NCI-H82 treated with DMSO at 0.1 percent for 48 hours (cell line): ENCODE measurements around the gene RNF4.
A peak's percentile ranks its signal among the peaks of the same experiment; 100 is the strongest.
"Not testable (repeated sequence)": the region's sequence is repeated elsewhere in the genome, so short reads cannot be mapped to it uniquely, and the experiment has no call there.

Experiments used
- DNase-seq: peaks from one replicate; lab custom pipeline; 2025; ENCODE audit not compliant: unreplicated experiment; lab: John Stamatoyannopoulos, UW

RNF4 gene

GRCh38 chr4:2516635-2517034 is 47.7 kb downstream of the RNF4 start:
- DNase-seq: no peak

GRCh38 chr4:2526559-2526958 is 57.7 kb downstream of the RNF4 start:
- DNase-seq: no peak

GRCh38 chr4:2534904-2535375 is 66.0 kb downstream of the RNF4 start:
- DNase-seq: no peak

GRCh38 chr4:2535376-2536192 is 66.7 kb downstream of the RNF4 start:
- no peak for DNase-seq

- DNase-seq: peak; percentile 94
Observed at GRCh38 chr4:2536193-2537010, 67.5 kb downstream of the RNF4 start, which contains the start of gene FAM193A. Gene FAM193A (plus strand): TSS chr4:2536647. CDS start chr4:2536916, 269 bp downstream.

- no peak for DNase-seq
Observed at GRCh38 chr4:2537011-2537830, 68.3 kb downstream of the RNF4 start.

GRCh38 chr4:2543580-2544191 is 74.8 kb downstream of the RNF4 start:
- DNase-seq: not testable (repeated sequence)

- DNase-seq: no peak
Observed at GRCh38 chr4:2545321-2546013, 76.6 kb downstream of the RNF4 start.

- DNase-seq: no peak
Observed at GRCh38 chr4:2546286-2546823, 77.4 kb downstream of the RNF4 start.

GRCh38 chr4:2546961-2547691 is 78.2 kb downstream of the RNF4 start:
- DNase-seq: not testable (repeated sequence)

GRCh38 chr4:2551118-2551517 is 82.2 kb downstream of the RNF4 start:
- DNase-seq: no peak

- no peak for DNase-seq
Observed at GRCh38 chr4:2552806-2553205, 83.9 kb downstream of the RNF4 start.

GRCh38 chr4:2558301-2558700 is 89.4 kb downstream of the RNF4 start:
- no peak for DNase-seq

- DNase-seq: no peak
Observed at GRCh38 chr4:2560167-2560566, 91.3 kb downstream of the RNF4 start.
